HL-60 (cell line): ENCODE data around the gene LAMP1.

Experiments used
- DNase-seq, 2 experiments: peaks; one replicate each; pipeline ENCODE4 v3.0.0-alpha.2; 2010 to 2020; ENCODE audit warnings: low read depth in 1 of 2, low spot score in 1 of 2
- H3K27ac ChIP-seq: fragments of 250-450 bp; sonication (Bioruptor Pico); replicated peaks from 2 replicates; pipeline ENCODE4 v1.5.1; 2020; ENCODE audit warnings: mild to moderate bottlenecking, moderate library complexity
- H3K27me3 ChIP-seq: fragments of 250-450 bp; sonication (Bioruptor Pico); 2 replicates; pipeline ENCODE4 v1.5.1; 2021; ENCODE audit warnings: mild to moderate bottlenecking, moderate library complexity; ENCODE audit not compliant: insufficient read depth, poor library complexity, severe bottlenecking
- H3K4me3 ChIP-seq: replicated peaks from 2 replicates; pipeline ENCODE4 v1.5.1; 2011; ENCODE audit warnings: mild to moderate bottlenecking, control low read depth, low read length; ENCODE audit not compliant: insufficient read depth
- GABPA ChIP-seq: IDR thresholded peaks from 2 replicates; pipeline ENCODE4 v1.6.1; 2012; ENCODE audit warnings: low read depth
- POLR2AphosphoS5 ChIP-seq: IDR thresholded peaks from 2 replicates; pipeline ENCODE4 v1.6.1; 2012; ENCODE audit warnings: low read depth
- REST ChIP-seq: IDR thresholded peaks from 2 replicates; pipeline ENCODE4 v1.6.1; 2012; ENCODE audit warnings: low read depth; ENCODE audit not compliant: insufficient replicate concordance
- SPI1 ChIP-seq: IDR thresholded peaks from 2 replicates; pipeline ENCODE4 v1.6.1; 2012; ENCODE audit warnings: low read depth, mild to moderate bottlenecking, borderline replicate concordance
- TF ChIP-seq, protein P1 (sequence below): IDR thresholded peaks from one replicate; pipeline ENCODE4 v1.5.1; 2011; ENCODE audit warnings: low read length, control low read depth, inconsistent platforms; ENCODE audit not compliant: insufficient read depth

LAMP1 gene

DNA sequence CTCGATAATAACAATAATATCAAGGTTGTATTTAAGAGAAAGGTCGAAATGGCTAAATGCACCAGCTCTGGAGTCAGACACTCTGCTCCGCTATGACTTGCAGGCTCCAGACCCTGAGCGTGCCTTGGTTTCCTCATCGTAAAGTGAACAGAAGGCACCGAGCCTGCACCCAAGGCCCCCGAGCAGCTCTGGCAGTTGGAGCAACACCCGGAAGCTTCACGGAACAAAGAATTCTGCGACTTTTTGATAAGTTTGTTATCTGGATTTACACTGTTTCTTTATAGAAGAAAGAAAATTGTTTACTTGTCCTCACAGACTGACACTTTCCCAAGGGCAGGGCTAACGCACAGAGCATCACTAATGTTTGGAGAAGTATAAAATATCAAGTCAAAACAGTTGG lies 62.5 kb downstream of the LAMP1 start:
- DNase-seq = no peak
- Histone ChIP-seq H3K27ac (no peak overlapping the region), H3K4me3 (no peak overlapping the region), H3K27me3 (peaks cover 55% of the 10 kb centered on the region)
- no peak for TF ChIP-seq REST
- no peak for TF ChIP-seq SPI1
- TF ChIP-seq POLR2AphosphoS5 = no peak
- TF ChIP-seq, protein P1, sequence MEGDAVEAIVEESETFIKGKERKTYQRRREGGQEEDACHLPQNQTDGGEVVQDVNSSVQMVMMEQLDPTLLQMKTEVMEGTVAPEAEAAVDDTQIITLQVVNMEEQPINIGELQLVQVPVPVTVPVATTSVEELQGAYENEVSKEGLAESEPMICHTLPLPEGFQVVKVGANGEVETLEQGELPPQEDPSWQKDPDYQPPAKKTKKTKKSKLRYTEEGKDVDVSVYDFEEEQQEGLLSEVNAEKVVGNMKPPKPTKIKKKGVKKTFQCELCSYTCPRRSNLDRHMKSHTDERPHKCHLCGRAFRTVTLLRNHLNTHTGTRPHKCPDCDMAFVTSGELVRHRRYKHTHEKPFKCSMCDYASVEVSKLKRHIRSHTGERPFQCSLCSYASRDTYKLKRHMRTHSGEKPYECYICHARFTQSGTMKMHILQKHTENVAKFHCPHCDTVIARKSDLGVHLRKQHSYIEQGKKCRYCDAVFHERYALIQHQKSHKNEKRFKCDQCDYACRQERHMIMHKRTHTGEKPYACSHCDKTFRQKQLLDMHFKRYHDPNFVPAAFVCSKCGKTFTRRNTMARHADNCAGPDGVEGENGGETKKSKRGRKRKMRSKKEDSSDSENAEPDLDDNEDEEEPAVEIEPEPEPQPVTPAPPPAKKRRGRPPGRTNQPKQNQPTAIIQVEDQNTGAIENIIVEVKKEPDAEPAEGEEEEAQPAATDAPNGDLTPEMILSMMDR = no peak
- no peak for TF ChIP-seq GABPA

- no peak for TF ChIP-seq POLR2AphosphoS5
- no peak for TF ChIP-seq REST
- no peak for TF ChIP-seq SPI1
- TF ChIP-seq, protein P1 = no peak
Measured at GRCh38 chr13:113360446-113360845, 63.4 kb downstream of the LAMP1 start.

DNA sequence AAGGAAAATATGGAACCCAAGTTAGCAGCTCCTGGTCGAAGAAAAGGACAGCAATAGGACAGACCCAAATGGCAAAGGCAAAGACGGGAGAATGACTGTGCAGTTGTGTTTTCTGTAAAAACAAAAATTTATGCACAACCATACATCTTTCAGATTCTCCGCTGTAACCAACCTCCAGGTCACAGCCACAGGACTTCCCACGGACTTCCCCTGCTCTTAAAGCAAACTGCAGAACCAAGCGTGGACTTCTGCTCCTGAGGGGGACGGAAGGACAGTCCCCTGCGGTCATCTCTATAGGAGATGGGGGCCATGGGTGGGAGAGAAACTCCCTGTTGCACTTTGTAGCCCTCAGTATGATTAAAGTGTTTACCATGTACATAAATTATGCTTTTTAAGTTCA lies 64.4 kb downstream of the LAMP1 start:
- H3K27me3 ChIP-seq = peaks cover 59% of the 10 kb centered on the region
- H3K27ac ChIP-seq = no peak overlapping the region
- TF ChIP-seq POLR2AphosphoS5 = no peak
- TF ChIP-seq, protein P1 = no peak
- no peak for TF ChIP-seq REST
- no peak for TF ChIP-seq GABPA
- no peak for TF ChIP-seq SPI1
- no peak overlapping the region for H3K4me3 ChIP-seq
- no peak for DNase-seq

More at GRCh38 chr13:113360446-113360845, 63.4 kb downstream of the LAMP1 start:
- H3K4me3 ChIP-seq = no peak overlapping the region
- peaks cover 57% of the 10 kb centered on the region for H3K27me3 ChIP-seq
- H3K27ac ChIP-seq = no peak overlapping the region
- DNase-seq = no peak
